ENCODE data around the gene DDX6. TPM values are rescaled to one million over a fixed set of nuclear protein-coding genes. Genes with fewer than 3 reads are reported as not detected.

DDX6 gene
- total and polyA plus RNA-seq, 3 donors from 2014 or later, result 63.5 to 124 (median 105) TPM

- no peak overlapping the region for H3K27ac ChIP-seq
- 69 to 74% methylated on average over 4 of the region's 4 CpGs for WGBS, 2 donors
- TF ChIP-seq, protein P1, sequence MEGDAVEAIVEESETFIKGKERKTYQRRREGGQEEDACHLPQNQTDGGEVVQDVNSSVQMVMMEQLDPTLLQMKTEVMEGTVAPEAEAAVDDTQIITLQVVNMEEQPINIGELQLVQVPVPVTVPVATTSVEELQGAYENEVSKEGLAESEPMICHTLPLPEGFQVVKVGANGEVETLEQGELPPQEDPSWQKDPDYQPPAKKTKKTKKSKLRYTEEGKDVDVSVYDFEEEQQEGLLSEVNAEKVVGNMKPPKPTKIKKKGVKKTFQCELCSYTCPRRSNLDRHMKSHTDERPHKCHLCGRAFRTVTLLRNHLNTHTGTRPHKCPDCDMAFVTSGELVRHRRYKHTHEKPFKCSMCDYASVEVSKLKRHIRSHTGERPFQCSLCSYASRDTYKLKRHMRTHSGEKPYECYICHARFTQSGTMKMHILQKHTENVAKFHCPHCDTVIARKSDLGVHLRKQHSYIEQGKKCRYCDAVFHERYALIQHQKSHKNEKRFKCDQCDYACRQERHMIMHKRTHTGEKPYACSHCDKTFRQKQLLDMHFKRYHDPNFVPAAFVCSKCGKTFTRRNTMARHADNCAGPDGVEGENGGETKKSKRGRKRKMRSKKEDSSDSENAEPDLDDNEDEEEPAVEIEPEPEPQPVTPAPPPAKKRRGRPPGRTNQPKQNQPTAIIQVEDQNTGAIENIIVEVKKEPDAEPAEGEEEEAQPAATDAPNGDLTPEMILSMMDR (IDR thresholded peaks at IDR 0.05), result no peak
- no peaks in the 10 kb centered on the region for H3K4me1 ChIP-seq
- H3K9me3 ChIP-seq, result no peaks in the 10 kb centered on the region
- no peak for DNase-seq
- no peaks in the 10 kb centered on the region for H3K36me3 ChIP-seq (ENCODE audit: low read depth, missing control alignments)
- intact Hi-C loops (cut with DNase I; ENCODE audit: low total_unique reads), result no loop called here
- H3K27me3 ChIP-seq, result no peaks in the 10 kb centered on the region
- H3K4me3 ChIP-seq, result no peak overlapping the region
These were observed 33.0 kb downstream of the DDX6 start for GRCh38 chr11:118757876-118758399.

DNA sequence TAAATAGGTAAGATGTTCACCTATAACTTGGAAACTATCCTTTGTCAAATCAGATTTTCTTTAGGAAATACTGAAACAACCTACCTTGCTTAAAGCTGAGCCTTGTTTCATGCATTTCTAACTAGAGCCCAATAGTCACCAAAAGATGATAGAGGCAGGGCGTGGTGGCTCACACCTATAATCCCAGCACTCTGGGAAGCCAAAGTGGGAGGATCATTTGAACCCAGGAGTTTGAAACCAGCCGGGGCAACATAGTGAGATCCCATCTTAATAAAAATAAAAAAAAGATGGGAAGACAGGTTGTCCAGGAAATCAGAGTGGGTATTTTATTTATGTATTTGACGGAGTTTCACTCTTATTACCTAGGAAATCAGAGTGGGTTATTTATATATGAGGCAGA is 38.3 kb downstream of the DDX6 start:
- DNase-seq, result no peak
- 92 to 93% methylated on average over 3 of the region's 3 CpGs for WGBS, 2 donors
- H3K4me3 ChIP-seq, result no peak overlapping the region
- no peak overlapping the region for H3K27ac ChIP-seq
- H3K4me1 ChIP-seq, result peaks cover 2% of the 10 kb centered on the region
- TF ChIP-seq, protein P1 (IDR thresholded peaks at IDR 0.05), result no peak
- TF ChIP-seq POLR2A (IDR thresholded peaks at IDR 0.05), result no peak
- no peaks in the 10 kb centered on the region for H3K9me3 ChIP-seq
- intact Hi-C loops (cut with DNase I; ENCODE audit: low total_unique reads), result no loop called here
- H3K27me3 ChIP-seq, result no peaks in the 10 kb centered on the region
- H3K36me3 ChIP-seq (ENCODE audit: low read depth, missing control alignments), result no peaks in the 10 kb centered on the region

GRCh38 chr11:118749429-118749828 is 41.5 kb downstream of the DDX6 start:
- no peak for TF ChIP-seq POLR2A (IDR thresholded peaks at IDR 0.05)
- TF ChIP-seq, protein P1 (IDR thresholded peaks at IDR 0.05), result no peak

GRCh38 chr11:118748056-118748455 is 42.9 kb downstream of the DDX6 start:
- intact Hi-C loops (cut with DNase I; ENCODE audit: low total_unique reads), result no loop called here
- Histone ChIP-seq H3K4me3 (no peak overlapping the region), H3K9me3 (no peaks in the 10 kb centered on the region), H3K27ac (no peak overlapping the region), H3K27me3 (no peaks in the 10 kb centered on the region), H3K36me3 (ENCODE audit: low read depth, missing control alignments) (no peaks in the 10 kb centered on the region), H3K4me1 (peaks cover 2% of the 10 kb centered on the region)
- TF ChIP-seq, protein P1 (IDR thresholded peaks at IDR 0.05), result no peak
- no peak for TF ChIP-seq POLR2A (IDR thresholded peaks at IDR 0.05)
- DNase-seq, result no peak

More at GRCh38 chr11:118749429-118749828, 41.5 kb downstream of the DDX6 start:
- no peaks in the 10 kb centered on the region for H3K36me3 ChIP-seq (ENCODE audit: low read depth, missing control alignments)
- H3K4me1 ChIP-seq, result peaks cover 2% of the 10 kb centered on the region
- H3K9me3 ChIP-seq, result no peaks in the 10 kb centered on the region
- H3K27ac ChIP-seq, result peak overlapping the region in 1 of 2 donors; percentile 7
- intact Hi-C loops (cut with DNase I; ENCODE audit: low total_unique reads), result no loop called here
- WGBS, 2 donors, result 56 to 64% methylated on average over 6 of the region's 6 CpGs
- no peak overlapping the region for H3K4me3 ChIP-seq
- no peak for DNase-seq
- no peaks in the 10 kb centered on the region for H3K27me3 ChIP-seq

- Histone ChIP-seq H3K4me1 (peaks cover 2% of the 10 kb centered on the region), H3K27me3 (no peaks in the 10 kb centered on the region), H3K4me3 (no peak overlapping the region), H3K36me3 (ENCODE audit: low read depth, missing control alignments) (no peaks in the 10 kb centered on the region), H3K27ac (no peak overlapping the region), H3K9me3 (no peaks in the 10 kb centered on the region)
- WGBS, 2 donors, result 79 to 80% methylated on average over 5 of the region's 5 CpGs
- intact Hi-C loops (cut with DNase I; ENCODE audit: low total_unique reads), result no loop called here
- DNase-seq, result no peak
- TF ChIP-seq, protein P1 (IDR thresholded peaks at IDR 0.05), result no peak
- TF ChIP-seq POLR2A (IDR thresholded peaks at IDR 0.05), result no peak
These were observed 43.9 kb downstream of the DDX6 start for GRCh38 chr11:118746988-118747585.
